Measurements from ENCODE around the gene PPFIBP1. TPM values are rescaled to one million over a fixed set of nuclear protein-coding genes. Genes with fewer than 3 reads are reported as not detected.

Gene PPFIBP1
- total and polyA plus RNA-seq, 2 of the 13 experiments (the other 11 are each of a cell fraction or from before 2014, with no cell fraction given) = 16.2 to 21.8 TPM

DNA sequence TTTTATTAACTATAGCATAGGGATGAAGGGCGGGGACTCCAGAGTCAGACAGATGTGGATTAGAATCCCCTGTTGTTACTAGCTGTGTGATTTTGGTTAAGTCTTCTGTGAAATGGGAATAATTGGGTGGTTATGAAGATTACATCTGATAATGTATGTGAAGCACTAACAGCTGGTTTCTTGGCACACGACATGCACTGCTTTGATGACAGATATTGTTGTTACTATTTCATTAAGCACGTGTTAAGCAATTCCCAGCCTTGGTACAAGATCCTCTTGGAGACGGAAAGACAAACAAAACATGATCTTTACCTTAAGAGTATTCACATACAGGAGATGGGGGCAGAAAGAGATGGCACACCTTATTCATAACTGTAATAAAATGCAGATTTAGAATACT, 7.9 kb downstream of the PPFIBP1 start:
- no peak overlapping the region for H3K27ac ChIP-seq (ENCODE audit: extremely low read length, insufficient read depth, low read length)
- no peaks in the 10 kb centered on the region; a peak in 1 of 5 replicates for H3K36me3 ChIP-seq (replicated peaks in 1 of 2; ENCODE audit: control insufficient read depth in 1 of 2, insufficient read depth in 2 of 2, low read length in 2 of 2)
- peaks cover 11% of the 10 kb centered on the region for H3K4me1 ChIP-seq (ENCODE audit: insufficient read depth, low read length)
- ChIA-PET POLR2A (no interaction called here), CTCF (ENCODE audit: low intra/inter-chr PET ratio, low total read pairs) (no interaction called here)
- no peak overlapping the region for H3K4me2 ChIP-seq (ENCODE audit: low read depth, low read length)
- WGBS (ENCODE audit: low lambda C conversion rate) = 91% methylated on average over 4 of the region's 4 CpGs
- H3K4me3 ChIP-seq (replicated peaks in 1 of 3; ENCODE audit: insufficient read depth in 1 of 3, low read depth in 2 of 3, low read length in 3 of 3) = no peak overlapping the region
- DNase-seq (ENCODE audit: low spot score) (no peak), FAIRE-seq (no peak), ATAC-seq (no peak)
- peaks cover 37% of the 10 kb centered on the region for H3K79me2 ChIP-seq (ENCODE audit: insufficient read depth, low read length)
- H2AFZ ChIP-seq (ENCODE audit: low read length) = no peak overlapping the region
- no peaks in the 10 kb centered on the region for H3K27me3 ChIP-seq (ENCODE audit: control insufficient read depth in 1 of 2, insufficient read depth in 2 of 2, low read length in 2 of 2)
- no TSS peak for BruUV-seq (replicated peaks)
- H3K9ac ChIP-seq (ENCODE audit: insufficient read depth, low read depth, low read length) = no peak overlapping the region
- intact Hi-C loops (cut with micrococcal nuclease; ENCODE audit: unreplicated experiment) = no loop called here
- H4K20me1 ChIP-seq (ENCODE audit: insufficient read depth, low read length) = no peaks in the 10 kb centered on the region
- no peaks in the 10 kb centered on the region for H3K9me3 ChIP-seq (ENCODE audit: low read length)
- in situ Hi-C loops (cut with HindIII; ENCODE audit: extremely low pct_ligation_motif_present, low pct_unique_long_range_greater_than_20kb) = no loop called here
- TF ChIP-seq ZNF513 (CRISPR knock-in tag; conservative IDR thresholded peaks at IDR 0.05) = no peak
- TF ChIP-seq CREB1 (IDR thresholded peaks at IDR 0.05) = no peak
- no peak for TF ChIP-seq CREB1 (CRISPR knock-in tag; IDR thresholded peaks at IDR 0.05)
- TF ChIP-seq MATR3 (CRISPR knock-in tag; IDR thresholded peaks at IDR 0.05) = no peak
- TF ChIP-seq NBN (conservative IDR thresholded peaks at IDR 0.05) = no peak
- TF ChIP-seq ZSCAN30 (CRISPR knock-in tag; IDR thresholded peaks at IDR 0.05) = no peak
- no peak for TF ChIP-seq BCLAF1 (IDR thresholded peaks at IDR 0.05)
- TF ChIP-seq MAFG (CRISPR knock-in tag; IDR thresholded peaks at IDR 0.05) = no peak
- no peak for TF ChIP-seq HBP1 (CRISPR knock-in tag; IDR thresholded peaks at IDR 0.05; ENCODE audit: low read depth)
- TF ChIP-seq, protein P1, sequence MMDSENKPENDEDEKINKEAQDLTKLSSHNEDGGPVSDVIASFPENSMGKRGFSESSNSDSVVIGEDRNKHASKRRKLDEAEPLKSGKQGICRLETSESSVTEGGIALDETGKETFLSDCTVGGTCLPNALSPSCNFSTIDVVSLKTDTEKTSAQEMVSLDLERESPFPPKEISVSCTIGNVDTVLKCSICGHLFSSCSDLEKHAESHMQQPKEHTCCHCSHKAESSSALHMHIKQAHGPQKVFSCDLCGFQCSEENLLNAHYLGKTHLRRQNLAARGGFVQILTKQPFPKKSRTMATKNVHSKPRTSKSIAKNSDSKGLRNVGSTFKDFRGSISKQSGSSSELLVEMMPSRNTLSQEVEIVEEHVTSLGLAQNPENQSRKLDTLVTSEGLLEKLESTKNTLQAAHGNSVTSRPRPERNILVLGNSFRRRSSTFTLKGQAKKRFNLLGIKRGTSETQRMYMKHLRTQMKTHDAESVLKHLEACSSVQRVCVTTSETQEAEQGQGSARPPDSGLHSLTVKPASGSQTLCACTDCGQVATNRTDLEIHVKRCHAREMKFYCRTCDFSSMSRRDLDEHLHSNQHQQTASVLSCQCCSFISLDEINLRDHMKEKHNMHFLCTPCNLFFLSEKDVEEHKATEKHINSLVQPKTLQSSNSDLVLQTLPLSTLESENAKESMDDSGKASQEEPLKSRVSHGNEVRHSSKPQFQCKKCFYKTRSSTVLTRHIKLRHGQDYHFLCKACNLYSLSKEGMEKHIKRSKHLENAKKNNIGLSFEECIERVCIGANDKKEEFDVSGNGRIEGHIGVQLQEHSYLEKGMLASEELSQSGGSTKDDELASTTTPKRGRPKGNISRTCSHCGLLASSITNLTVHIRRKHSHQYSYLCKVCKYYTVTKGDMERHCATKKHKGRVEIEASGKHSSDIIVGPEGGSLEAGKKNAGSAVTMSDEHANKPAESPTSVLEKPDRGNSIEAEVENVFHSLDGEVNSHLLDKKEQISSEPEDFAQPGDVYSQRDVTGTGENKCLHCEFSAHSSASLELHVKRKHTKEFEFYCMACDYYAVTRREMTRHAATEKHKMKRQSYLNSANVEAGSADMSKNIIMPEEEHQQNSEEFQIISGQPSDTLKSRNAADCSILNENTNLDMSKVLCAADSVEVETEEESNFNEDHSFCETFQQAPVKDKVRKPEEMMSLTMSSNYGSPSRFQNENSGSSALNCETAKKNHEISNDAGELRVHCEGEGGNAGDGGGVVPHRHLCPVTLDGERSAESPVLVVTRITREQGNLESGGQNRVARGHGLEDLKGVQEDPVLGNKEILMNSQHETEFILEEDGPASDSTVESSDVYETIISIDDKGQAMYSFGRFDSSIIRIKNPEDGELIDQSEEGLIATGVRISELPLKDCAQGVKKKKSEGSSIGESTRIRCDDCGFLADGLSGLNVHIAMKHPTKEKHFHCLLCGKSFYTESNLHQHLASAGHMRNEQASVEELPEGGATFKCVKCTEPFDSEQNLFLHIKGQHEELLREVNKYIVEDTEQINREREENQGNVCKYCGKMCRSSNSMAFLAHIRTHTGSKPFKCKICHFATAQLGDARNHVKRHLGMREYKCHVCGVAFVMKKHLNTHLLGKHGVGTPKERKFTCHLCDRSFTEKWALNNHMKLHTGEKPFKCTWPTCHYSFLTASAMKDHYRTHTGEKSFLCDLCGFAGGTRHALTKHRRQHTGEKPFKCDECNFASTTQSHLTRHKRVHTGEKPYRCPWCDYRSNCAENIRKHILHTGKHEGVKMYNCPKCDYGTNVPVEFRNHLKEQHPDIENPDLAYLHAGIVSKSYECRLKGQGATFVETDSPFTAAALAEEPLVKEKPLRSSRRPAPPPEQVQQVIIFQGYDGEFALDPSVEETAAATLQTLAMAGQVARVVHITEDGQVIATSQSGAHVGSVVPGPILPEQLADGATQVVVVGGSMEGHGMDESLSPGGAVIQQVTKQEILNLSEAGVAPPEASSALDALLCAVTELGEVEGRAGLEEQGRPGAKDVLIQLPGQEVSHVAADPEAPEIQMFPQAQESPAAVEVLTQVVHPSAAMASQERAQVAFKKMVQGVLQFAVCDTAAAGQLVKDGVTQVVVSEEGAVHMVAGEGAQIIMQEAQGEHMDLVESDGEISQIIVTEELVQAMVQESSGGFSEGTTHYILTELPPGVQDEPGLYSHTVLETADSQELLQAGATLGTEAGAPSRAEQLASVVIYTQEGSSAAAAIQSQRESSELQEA (CRISPR knock-in tag; IDR thresholded peaks at IDR 0.05; ENCODE audit: not compliant biosample characterization) = no peak
- no peak for TF ChIP-seq KMT2A (CRISPR knock-in tag; IDR thresholded peaks at IDR 0.05)
- no peak for TF ChIP-seq CREM (IDR thresholded peaks at IDR 0.05)
- TF ChIP-seq CREM (CRISPR knock-in tag; IDR thresholded peaks at IDR 0.05) = no peak
